Neuronal stem cell (in vitro differentiated cells): ENCODE results near the gene SERPINB4.

Experiments
- DNase-seq: peaks from one replicate; pipeline ENCODE4 v3.0.0-alpha.2; 2013; ENCODE audit warnings: low spot score
- H2AFZ ChIP-seq: one replicate; pipeline ENCODE4 v1.6.1; 2013; ENCODE audit warnings: mild to moderate bottlenecking, low read length, inconsistent platforms
- H2AK5ac ChIP-seq: 2 replicates; pipeline ENCODE4 v1.6.1; 2013; ENCODE audit warnings: low read depth, mild to moderate bottlenecking, inconsistent platforms, low read length, moderate library complexity, mixed read lengths
- H2BK120ac ChIP-seq: 2 replicates; pipeline ENCODE4 v1.6.1; 2013; ENCODE audit warnings: low read depth, mild to moderate bottlenecking, inconsistent platforms, low read length, moderate library complexity, mixed read lengths
- H2BK12ac ChIP-seq: one replicate; pipeline ENCODE4 v1.6.1; 2013; ENCODE audit warnings: low read length, inconsistent platforms
- H2BK15ac ChIP-seq: 2 replicates; pipeline ENCODE4 v1.6.1; 2013; ENCODE audit warnings: mild to moderate bottlenecking, low read length, inconsistent platforms, mixed read lengths
- H2BK5ac ChIP-seq: one replicate; pipeline ENCODE4 v1.6.1; 2013; ENCODE audit warnings: inconsistent platforms, mild to moderate bottlenecking, low read length, moderate library complexity
- H3K14ac ChIP-seq: one replicate; pipeline ENCODE4 v1.6.1; 2013; ENCODE audit warnings: low read length, inconsistent platforms
- H3K18ac ChIP-seq: 2 replicates; pipeline ENCODE4 v1.6.1; 2013; ENCODE audit warnings: low read length, inconsistent platforms
- H3K23ac ChIP-seq: 2 replicates; pipeline ENCODE4 v1.6.1; 2013; ENCODE audit warnings: low read depth, mild to moderate bottlenecking, mixed read lengths, low read length, inconsistent platforms; ENCODE audit not compliant: poor library complexity
- H3K27ac ChIP-seq: replicated peaks from 3 replicates; pipeline ENCODE4 v1.5.1; 2013; ENCODE audit warnings: low read length, inconsistent platforms
- H3K27me3 ChIP-seq, 3 experiments: 2 replicates each; pipeline ENCODE4 v1.6.1; 2013; ENCODE audit warnings: low read length in 3 of 3, mild to moderate bottlenecking in 2 of 3, inconsistent platforms in 1 of 3, low read depth in 1 of 3, mixed read lengths in 1 of 3, moderate library complexity in 1 of 3; ENCODE audit not compliant: control insufficient read depth in 3 of 3, insufficient read depth in 3 of 3
- H3K36me3 ChIP-seq, 2 donors: replicated peaks in 1 of 2; 2 replicates each; pipeline ENCODE4 v1.6.1; 2013; ENCODE audit warnings: low read length in 2 of 2; ENCODE audit not compliant: control insufficient read depth in 2 of 2, insufficient read depth in 2 of 2
- H3K4ac ChIP-seq: 2 replicates; pipeline ENCODE4 v1.6.1; 2013; ENCODE audit warnings: inconsistent platforms, mild to moderate bottlenecking, low read length, moderate library complexity
- H3K4me1 ChIP-seq, 2 donors: 1 replicate in 1 of 2; 2 replicates in 1 of 2; pipeline ENCODE4 v1.6.1; 2013; ENCODE audit warnings: low read length in 2 of 2, low read depth in 1 of 2; ENCODE audit not compliant: control insufficient read depth in 2 of 2, insufficient read depth in 1 of 2
- H3K4me2 ChIP-seq: one replicate; pipeline ENCODE4 v1.6.1; 2013; ENCODE audit warnings: mild to moderate bottlenecking, low read length, inconsistent platforms; ENCODE audit not compliant: insufficient read depth, poor library complexity, severe bottlenecking
- H3K4me3 ChIP-seq, 2 donors: 2 replicates each; pipeline ENCODE4 v1.5.1; 2013; ENCODE audit warnings: low read length in 2 of 2, mild to moderate bottlenecking in 2 of 2, inconsistent platforms in 1 of 2, moderate library complexity in 1 of 2
- H3K79me1 ChIP-seq: one replicate; pipeline ENCODE4 v1.6.1; 2013; ENCODE audit warnings: low read depth, mild to moderate bottlenecking, inconsistent platforms, low read length, moderate library complexity
- H3K9ac ChIP-seq: one replicate; pipeline ENCODE4 v1.6.1; 2013; ENCODE audit warnings: mild to moderate bottlenecking, low read depth, low read length, inconsistent platforms; ENCODE audit not compliant: poor library complexity
- H3K9me3 ChIP-seq, 2 donors: replicated peaks in 1 of 2; 2 replicates each; pipeline versions ENCODE3 to v1.6.1; 2013; ENCODE audit warnings: low read length in 2 of 2, mild to moderate bottlenecking in 2 of 2, inconsistent platforms in 1 of 2, low read depth in 1 of 2, mixed read lengths in 1 of 2, moderate library complexity in 1 of 2; ENCODE audit not compliant: control insufficient read depth in 2 of 2, insufficient read depth in 1 of 2
- H4K8ac ChIP-seq: one replicate; pipeline ENCODE4 v1.6.1; 2013; ENCODE audit warnings: low read depth, mild to moderate bottlenecking, inconsistent platforms, low read length, moderate library complexity
- H4K91ac ChIP-seq: one replicate; pipeline ENCODE4 v1.6.1; 2013; ENCODE audit warnings: low read length, low read depth, mild to moderate bottlenecking, inconsistent platforms; ENCODE audit not compliant: poor library complexity
- WGBS, 2 donors: extraction: QIAGEN DNeasy Blood & Tissue Kit; methylation state at CpG; one replicate each; pipeline ENCODE4 v1.1.7; 2013; ENCODE audit warnings: missing lambda C conversion rate in 2 of 2, mixed read lengths in 1 of 2; ENCODE audit not compliant: insufficient read length in 2 of 2, insufficient replicate concordance in 1 of 2; ENCODE audit errors: extremely low coverage in 2 of 2; 5-methylcytosine and 5-hydroxymethylcytosine counted together

Gene SERPINB4

GRCh38 chr18:63588909-63589308 is 55.1 kb downstream of the SERPINB4 start:
- Histone ChIP-seq H4K8ac (no peak overlapping the region), H3K4ac (no peak overlapping the region), H3K36me3 (no peaks in the 10 kb centered on the region), H2BK5ac (no peak overlapping the region), H2BK120ac (no peak overlapping the region), H3K18ac (no peak overlapping the region), H3K4me2 (no peak overlapping the region), H3K14ac (no peak overlapping the region), H4K91ac (no peak overlapping the region), H3K79me1 (no peaks in the 10 kb centered on the region), H2AFZ (no peak overlapping the region), H2BK15ac (no peak overlapping the region), H3K9ac (no peak overlapping the region), H3K27me3 (peaks cover 0 to 6% (median 0%) of the 10 kb centered on the region in 3 experiments), H2BK12ac (no peak overlapping the region), H3K4me1 (no peaks in the 10 kb centered on the region), H3K23ac (no peak overlapping the region), H2AK5ac (no peak overlapping the region), H3K27ac (no peak overlapping the region), H3K9me3 (no peaks in the 10 kb centered on the region), H3K4me3 (no peak overlapping the region)
- WGBS, 2 donors = no CpG with 5 or more reads among the region's 5 CpGs
- no peak for DNase-seq
